HG02763 (cell line): Measurements from ENCODE around the gene FMO5.

Experiments used
- ATAC-seq: cut with Tn5 transposase; IDR thresholded peaks from one replicate; pipeline ENCODE4 v1.9.1; 2021; ENCODE audit warnings: mild to moderate bottlenecking, moderate library complexity; ENCODE audit not compliant: unreplicated experiment

The FMO5 gene

DNA sequence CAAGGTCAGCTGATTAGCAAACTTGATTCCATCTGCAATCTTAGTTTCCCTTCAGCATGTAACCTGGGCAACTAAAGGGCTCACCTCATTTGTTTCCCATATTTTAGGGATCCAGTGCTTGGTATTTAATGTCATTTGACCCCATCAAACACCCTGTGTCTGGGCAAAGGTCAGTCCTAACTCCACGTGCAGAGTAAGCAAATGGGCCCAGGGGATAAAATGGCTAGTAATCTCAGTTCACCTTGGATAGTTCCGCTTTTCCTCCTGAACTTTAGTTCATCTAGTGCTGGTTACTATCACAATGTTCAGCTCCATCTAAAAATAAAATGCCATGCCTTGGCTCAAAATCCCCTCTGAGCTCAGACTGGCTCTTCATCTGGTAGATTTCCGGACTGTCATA is 72.4 kb downstream of the FMO5 start:
- ATAC-seq: no peak

DNA sequence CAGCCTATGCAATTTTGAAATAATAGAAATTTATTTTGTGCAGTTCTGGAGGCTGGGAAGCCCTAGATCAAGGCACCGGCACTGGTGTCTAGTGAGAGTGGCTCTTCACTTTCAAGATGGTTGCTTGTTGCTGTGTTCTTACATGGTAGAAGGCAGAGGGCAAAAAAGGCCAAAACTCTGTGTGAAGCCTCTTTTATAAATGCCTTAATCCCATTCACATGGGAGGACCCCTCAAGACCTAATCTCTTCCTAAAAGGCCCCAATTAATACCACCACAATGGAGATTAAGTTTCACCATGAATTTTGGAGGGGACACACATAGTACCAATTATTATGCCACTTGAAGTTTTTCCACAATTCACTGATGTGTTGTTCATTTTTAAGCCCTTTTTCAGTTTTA is 73.9 kb downstream of the FMO5 start:
- no peak for ATAC-seq

DNA sequence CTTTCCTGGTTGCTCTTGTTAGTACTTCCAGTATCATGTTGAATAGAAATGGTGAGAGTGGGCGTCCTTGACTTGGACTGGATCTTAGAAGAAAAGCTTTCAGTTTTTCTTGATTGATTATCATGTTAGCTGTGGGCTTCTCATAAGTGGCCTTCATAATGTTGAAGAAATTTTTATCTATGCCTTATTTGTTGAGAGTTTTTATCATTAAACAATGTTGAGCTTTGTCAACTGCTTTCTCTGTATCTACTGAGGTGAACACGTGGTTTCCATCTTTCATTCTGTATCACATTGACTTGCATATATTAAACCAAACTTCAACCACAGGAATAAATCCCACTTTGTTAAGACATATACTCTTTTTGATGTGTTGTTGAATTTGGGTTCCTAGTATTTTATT is 82.3 kb downstream of the FMO5 start:
- ATAC-seq: no peak
